Kidney capillary endothelial cell (primary cell): ENCODE results near the gene SMAD1.
A peak's percentile ranks its signal among the peaks of the same experiment; 100 is the strongest.
"Not testable (repeated sequence)": the region's sequence is repeated elsewhere in the genome, so short reads cannot be mapped to it uniquely, and the experiment has no call there.

Experiments used
- DNase-seq: peaks from one replicate; pipeline ENCODE4 v3.0.0-alpha.2; 2018; ENCODE audit warnings: low spot score

Gene SMAD1

DNA sequence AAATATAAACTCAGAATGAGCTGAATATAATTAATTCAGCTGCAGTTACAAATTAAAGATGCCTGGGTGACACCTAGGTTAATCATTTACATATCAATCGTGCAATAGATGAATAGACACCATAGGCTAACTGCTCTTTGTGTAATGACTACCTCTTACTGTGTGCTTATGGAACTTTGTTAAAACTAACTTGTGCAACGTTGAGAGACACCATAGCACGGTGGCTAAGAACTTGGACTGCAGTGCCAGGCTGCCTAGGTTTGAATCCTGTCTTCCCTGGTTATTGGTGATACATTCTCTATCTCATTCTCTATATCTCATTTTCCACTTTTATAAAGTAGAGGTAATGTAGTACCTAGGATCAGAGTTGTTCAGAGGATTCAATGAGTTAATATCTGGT is 46.9 kb downstream of the SMAD1 start:
- DNase-seq = no peak

DNA sequence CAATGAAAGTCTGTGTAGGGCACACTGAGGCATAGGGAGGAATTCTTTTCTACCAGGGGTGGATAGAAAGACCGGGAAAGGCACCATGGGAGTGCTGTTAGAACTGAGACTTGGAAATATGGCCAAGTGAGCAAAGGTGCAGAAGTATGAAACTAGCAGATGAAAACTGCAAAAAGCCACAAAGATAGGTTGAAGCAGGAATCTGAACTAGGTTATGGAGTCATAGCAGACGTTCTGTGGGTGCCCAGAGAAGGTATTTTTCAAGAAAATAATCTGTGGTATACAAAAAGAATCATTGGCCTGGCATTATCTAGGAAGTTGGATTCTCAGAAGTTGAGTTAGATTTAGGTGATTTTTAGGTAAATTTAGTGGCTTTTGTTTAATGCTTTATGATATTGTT is 48.5 kb downstream of the SMAD1 start:
- DNase-seq = no peak

DNA sequence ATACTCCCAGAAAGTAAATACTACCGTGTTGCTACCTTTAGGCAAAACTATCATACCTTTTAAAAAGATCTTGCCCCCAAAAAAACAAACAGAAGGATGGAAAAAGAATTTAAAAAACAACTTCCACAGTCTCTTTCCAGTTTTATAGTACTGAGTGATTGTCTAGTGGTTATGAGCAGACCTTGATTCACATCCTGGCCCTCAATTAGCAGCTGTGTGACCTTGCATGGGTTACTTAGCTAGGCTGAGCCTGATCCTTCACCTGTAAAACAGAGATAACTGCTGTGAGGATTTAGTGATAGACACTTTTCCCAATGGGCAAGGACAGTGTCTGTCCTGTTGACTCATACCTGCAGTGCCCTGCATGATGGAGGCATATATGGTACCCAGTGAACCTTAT is 49.0 kb downstream of the SMAD1 start:
- DNase-seq = peak; percentile 42

DNA sequence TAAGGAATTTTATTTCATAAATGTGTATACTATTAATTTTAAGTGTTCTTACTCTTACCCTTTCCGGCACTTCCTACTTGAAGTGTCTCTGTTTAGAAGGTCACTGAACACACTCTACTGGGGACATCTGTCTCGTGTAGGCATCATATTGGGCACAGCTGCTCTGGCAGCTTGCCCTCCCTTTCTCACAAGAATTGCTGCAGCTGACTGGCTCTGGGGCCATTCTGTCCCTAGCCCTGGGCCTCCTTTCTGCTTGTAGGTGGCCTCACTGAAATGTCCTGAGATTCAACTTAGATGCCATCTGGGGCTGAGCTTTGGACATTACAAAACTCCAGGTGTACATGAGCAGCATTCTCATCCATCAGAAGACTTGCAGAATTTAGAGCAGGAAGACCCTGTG is 49.6 kb downstream of the SMAD1 start:
- no peak for DNase-seq

DNA sequence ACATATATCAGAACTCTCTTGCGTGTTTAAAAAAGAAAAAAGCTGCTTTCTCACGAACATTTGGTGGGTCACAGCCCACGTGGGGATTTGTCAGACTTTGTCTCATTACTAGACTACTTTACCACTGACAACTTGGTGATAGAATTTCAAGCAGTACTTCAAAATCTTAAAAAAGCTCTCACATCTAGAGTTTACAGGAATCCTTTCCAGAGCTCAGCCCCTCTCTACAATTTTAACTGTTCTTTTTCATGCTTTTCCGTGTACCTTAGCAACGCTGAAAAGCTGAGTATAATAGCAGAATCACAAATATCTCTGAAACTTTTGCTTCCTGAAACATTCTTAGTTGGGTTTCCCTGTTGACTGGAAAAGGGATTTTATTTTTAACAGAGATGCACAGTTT is 50.2 kb downstream of the SMAD1 start:
- no peak for DNase-seq

DNA sequence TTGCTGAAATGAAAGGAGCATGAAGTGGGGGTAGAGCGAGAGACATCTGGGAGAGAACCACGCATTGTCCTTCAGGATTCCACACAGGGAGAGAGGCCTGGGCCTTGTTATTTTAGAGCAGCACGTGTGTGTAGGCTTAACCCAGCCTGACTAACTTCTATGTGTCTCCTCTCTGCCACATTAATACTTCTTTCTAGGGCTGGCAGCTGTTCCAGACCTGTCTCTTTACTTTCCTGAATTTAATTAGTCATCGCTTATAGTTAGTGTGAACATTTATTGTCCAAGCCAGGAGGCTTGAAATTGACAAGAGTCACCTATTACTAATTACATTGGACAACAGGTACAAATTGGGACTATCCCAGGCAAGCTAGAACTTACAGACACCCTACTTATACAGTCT is 51.3 kb downstream of the SMAD1 start:
- no peak for DNase-seq

DNA sequence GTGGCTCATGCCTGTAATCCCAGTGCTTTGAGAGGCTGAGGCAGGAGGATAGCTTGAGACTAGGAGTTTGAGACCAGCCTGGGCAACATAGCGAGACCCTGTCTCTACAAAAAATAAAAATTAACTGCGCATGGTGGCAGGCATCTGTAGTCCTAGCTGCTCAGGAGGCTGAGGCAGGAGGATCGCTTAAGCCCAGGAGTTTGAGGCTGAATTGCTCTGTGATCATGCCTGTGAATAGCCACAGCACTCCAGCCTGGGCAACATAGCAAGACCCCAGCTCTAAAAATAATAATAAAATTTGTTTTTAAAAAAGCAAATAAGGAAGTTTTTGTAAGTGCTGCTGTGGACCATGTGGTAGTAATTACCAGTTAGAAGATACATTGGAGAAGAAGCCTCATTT is 51.8 kb downstream of the SMAD1 start:
- DNase-seq = not testable (repeated sequence)

DNA sequence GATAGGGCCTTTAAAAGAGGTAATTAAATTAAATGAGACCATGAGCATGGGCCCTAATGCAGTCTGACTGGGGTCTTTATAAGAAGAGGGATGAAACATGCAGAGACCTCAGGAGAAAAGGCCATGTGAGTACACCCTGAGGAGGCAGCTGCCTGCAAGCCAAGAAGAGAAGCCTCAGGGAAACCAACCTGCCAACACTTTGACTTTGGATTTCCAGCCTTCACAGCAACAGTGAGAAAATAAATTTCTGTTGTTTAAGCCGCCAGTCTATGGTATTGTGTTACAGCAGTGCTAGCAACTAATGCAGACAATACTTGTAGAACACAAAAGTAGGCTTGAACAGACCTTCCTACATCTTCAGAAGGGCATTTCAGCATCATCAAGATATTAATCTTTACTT is 52.3 kb downstream of the SMAD1 start:
- DNase-seq = no peak

DNA sequence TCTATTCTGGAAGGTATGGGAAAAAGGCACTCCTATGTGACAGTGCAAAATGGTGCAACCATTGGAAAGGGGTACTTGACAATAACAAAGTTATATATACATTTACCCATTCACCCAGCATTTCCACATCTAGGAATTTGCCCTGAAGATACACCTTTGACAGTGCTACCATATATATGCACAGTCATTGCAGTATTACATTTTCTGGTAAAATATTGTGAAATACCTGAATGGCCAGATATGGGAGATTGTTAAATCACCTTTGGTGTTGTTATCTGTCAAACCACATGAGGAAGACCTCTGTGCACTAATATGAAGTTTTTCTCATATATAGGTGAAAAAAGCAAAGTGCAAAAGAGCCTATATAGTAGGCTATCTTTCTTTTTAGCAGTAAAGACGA is 53.5 kb downstream of the SMAD1 start:
- DNase-seq = no peak

DNA sequence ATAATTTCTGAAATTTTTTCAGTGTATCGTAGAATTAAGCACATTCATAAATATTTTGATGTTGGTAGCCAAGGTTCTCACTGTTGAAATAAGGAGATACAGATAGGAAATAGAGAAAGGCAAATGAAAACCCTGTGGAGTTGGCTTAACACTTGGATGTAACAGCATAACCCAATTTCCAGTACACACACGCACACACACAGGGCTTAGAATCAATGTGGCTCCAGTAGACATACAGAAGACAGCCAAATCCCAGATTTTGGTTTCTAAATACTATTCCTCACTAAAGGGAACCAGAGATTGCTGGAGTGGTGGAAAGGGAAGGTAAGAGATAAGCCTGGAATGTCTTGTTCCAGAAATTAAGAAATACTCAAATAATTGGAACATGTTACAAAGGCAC is 54.4 kb downstream of the SMAD1 start:
- DNase-seq = no peak

DNA sequence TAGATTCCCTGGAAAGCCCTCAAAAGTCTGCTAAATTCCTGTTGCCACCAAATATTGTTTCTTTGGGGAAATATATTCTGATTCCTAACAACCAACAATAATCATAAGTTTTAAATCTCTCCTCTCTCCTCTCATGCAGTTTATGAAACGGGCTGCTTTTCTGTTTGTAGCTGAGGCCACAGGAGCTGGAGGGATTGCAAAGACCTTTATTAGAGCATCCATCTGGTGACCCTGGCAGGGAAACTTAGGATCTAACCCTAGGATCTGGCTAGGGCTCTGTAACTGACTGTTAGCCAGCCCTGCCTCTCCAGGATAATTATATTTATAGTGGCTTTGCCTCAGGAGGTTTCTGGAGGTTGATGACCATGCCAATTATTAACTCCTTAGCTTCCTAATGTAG is 56.9 kb downstream of the SMAD1 start:
- DNase-seq = no peak

DNA sequence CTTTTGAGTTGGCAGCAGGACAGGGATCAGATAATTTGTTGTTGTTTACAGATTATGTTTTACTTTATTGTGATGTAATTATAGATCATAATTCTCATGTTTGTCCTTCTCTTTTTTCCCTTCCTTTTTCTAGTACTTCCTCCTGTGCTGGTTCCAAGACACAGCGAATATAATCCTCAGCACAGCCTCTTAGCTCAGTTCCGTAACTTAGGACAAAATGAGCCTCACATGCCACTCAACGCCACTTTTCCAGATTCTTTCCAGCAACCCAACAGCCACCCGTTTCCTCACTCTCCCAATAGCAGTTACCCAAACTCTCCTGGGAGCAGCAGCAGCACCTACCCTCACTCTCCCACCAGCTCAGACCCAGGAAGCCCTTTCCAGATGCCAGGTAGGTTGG is 58.0 kb downstream of the SMAD1 start:
- no peak for DNase-seq

DNA sequence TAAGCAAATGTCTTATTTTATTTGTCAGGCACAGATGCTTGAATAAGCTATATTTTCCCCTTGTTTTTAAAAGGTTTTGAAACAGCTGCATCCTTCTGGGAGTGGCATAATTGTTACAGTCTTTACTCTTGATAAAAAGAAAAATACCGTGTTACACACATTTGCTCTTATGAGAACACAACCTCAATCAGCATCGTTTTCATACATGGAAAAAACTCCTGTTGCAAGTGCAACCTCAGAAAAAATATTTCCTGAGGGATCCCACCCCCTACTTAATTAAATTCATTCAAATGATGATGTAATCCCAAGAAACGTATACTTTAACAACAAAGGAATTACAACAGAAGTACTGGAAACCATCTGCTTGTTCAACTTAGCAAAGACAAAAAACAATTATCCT is 58.6 kb downstream of the SMAD1 start:
- DNase-seq = no peak

DNA sequence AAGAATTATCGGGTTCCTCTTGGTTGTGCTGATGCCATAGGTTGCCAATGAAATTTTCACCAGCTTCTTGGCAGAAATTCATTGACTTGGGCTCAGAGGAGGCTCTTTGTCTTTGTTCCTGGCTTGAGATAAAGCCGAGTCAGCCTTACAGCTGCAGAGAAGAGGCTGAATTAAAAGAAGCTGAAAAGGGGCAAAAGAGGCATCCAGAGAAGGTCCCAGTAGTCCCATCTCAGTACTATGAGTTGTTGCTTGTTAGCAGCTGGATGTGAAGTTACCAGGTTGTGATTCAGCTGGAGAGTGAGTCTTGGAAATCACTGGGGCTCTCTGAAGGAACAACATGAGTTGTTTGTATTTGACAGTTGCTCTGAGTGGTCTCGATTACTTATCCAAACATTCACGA is 59.7 kb downstream of the SMAD1 start:
- DNase-seq = no peak

DNA sequence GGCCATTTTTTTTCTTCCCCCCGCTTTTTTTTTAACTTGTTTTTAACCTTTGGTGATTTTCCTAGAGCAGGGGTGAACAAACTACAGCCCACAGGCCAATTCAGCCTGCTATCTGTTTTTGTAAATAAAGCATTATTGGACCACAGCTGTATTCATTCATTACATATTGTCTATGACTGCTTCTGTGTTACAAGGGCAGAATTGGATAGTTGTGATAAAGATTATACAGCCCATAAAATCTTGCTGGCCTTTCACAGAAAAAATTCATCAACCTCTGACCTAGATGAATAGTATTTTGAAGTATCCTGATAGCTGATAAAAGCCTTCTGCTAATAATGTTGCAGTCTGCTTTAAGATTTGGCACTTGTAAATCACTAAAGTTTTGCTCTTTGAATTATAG is 63.4 kb downstream of the SMAD1 start:
- no peak for DNase-seq

DNA sequence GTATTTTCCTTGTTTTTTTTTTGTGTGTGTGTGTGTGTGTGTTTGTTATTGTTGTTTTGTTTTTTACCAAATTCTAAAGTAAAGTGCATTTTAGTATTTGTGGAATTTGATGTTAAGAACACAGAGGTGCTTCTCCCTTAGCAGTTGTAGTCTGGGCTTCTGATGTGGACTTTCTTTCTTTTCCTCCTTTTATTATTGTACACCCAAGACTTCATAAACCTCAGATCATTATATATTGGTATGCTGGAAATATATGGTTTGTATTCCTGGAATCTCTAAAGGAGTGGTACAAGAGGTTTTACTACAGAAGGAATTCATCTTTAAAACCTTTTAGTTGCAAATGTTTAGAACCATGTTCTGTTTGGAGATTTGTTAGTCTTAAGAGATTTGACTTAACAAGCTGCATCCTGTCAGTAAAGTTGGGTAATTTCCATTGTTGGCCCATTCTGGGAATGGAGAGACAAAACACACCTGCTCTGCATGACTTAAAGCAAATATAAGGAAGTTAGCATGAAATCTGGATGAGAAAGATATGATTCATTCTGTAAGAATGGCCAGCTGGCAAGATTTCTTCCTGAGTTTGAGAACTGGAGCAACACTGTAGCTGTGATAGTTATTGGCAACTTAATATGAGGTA is 64.0 kb downstream of the SMAD1 start:
- peak; percentile 87 for DNase-seq

DNA sequence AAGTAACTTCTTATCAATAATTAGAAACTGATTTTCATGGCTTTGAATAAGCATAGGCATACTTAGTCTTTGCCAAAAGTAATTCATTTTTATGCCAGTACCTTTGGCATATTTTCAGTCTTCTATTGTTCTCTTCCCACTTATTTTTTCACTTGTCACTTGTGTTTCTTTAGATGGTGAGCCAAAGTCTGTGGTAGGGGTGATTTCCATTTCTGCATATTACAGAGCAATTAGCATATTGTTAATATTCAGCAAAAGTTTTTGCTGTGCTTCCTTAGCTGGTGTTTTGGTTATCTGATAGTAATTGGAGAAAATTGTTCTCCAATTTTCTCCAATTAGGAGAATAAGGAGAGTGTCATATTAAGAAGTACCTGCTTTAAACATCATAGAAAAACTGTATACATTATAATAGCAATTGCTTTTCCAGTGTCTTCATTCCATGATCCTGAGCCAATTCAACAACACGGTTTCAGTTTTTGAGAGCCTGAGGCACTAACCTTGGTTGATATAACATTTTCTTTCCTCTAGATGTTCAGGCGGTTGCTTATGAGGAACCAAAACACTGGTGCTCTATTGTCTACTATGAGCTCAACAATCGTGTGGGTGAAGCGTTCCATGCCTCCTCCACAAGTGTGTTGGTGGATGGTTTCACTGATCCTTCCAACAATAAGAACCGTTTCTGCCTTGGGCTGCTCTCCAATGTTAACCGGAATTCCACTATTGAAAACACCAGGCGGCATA is 64.7 kb downstream of the SMAD1 start:
- no peak for DNase-seq

DNA sequence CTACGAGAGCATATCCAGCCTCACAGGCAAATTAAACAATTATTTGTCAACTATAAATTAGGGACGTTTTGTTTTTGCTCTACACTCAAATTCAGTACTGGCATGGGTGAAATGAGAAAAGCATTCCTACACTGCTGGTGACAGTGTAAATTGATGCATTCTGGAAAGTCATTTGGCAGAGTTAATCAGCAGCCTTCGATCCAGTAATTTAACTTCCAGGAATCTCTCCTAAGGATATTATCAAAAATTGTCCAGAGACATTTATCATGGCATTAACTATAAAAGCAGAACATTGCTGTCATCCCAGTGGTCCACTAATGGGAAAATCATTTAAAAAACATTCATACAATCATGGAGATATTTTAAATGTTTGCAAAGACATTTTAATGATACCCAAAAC is 70.0 kb downstream of the SMAD1 start:
- DNase-seq = no peak

DNA sequence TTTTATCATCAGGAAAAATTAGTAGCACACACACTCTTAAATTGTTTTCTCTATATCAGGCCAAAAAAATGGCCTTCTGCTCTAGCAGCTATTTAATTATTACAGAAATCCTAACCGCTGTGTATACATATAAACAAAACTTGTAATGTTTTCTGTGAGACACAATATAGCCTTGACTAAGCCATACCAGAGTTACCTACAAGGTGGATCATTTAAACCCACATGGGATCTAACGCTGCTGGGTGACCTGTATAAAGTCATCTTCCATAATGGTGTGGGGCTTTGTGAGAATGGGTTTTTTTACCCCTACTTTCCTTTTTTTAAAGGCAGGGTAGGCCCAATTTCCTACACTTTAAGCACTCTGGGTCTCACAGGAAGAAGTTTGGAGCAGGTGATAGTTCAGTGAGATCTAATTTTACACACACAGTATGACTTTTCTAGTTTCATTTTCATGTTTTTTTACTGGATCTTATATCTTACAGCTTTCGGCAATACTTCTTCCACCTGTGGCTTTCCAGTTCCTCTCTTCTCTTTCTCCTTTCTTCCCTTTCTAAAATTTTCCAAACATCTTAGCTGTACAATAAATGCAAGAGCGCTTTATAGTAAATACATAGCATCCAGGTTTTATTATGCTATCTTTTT is 70.6 kb downstream of the SMAD1 start:
- DNase-seq = no peak

DNA sequence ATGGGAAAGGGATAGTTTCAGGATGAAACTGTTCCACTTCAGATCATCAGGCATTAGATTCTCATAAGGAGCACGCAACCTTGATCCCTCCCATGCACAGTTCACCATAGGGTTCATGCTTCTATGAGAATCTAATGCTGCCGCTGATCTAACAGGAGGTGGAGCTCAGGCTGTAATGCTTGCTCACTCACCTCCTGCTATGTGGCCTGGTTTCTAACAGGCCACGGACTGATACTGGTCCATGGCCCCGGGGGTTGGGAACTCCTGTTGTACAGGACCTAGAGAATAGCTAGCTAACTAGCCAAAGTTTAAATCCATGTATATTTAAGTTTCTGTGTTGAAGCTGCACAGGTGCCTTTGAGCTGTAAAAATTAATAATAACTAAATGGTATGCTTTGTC is 71.7 kb downstream of the SMAD1 start:
- no peak for DNase-seq

DNA sequence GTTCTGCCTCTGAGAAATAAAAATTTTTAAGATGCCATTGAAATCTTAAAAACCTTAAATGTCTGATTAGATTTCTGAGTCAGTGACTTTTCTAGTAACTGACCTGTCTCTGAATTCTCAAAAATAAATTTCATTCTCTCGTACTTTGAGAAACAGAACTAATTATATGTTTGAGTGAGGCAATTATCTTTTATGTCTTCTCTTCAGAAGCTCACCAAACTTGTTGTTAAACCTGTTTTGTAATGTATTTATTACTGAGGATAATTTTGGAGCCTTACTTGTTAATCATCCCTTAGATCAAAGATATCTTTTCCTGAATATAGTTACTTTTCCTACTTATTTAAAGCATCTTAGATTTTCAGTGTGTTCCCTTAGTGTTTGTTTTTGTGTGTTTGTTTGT is 73.0 kb downstream of the SMAD1 start:
- DNase-seq = no peak

DNA sequence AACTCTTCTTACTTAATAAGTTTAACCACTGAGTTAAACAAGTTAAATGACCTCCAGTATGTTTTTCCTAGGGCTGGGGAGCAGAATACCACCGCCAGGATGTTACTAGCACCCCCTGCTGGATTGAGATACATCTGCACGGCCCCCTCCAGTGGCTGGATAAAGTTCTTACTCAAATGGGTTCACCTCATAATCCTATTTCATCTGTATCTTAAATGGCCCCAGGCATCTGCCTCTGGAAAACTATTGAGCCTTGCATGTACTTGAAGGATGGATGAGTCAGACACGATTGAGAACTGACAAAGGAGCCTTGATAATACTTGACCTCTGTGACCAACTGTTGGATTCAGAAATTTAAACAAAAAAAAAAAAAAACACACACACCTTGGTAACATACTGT is 76.1 kb downstream of the SMAD1 start:
- DNase-seq = peak; percentile 55

DNA sequence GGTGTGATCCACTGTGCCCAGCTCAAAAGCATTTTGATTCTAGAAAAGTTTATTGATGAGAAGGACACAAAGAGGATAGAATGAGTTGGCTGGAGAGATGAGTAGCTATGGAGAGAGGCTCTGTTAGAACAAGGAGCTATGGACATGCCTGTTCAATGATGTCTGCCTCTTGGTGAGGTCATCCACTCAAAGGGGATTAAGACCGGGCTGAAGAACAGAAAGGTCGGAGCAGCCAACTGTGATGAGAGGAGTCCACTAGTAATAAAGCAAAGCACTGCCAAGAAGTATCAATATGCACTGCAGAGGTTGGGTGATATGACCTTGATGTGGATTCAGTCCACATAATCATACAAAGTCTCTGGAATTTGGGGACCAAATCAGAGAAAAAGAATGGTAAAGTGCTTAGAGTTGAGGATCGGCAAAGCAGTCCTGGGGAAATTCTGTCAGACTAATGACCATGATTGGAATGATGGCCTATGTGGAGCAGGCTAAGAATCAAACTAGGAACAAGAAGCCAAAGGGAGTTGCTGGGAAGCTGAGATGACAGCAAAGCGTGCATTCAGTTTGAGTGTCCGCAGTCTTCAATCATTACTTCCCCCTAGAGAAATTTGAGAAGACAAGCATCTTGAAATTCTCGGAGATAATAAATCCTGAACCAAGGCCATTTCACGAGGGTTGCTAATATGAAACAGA is 81.8 kb downstream of the SMAD1 start:
- DNase-seq = no peak
